CD4-positive, alpha-beta T cell treated with Interleukin-17A for 1 hour (primary cell): ENCODE results near the gene DGKE.
A peak's percentile ranks its signal among the peaks of the same experiment; 100 is the strongest.

Source experiments
- DNase-seq: peaks from one replicate; pipeline ENCODE4 v3.0.0-alpha.2; 2020

DGKE gene

DNA sequence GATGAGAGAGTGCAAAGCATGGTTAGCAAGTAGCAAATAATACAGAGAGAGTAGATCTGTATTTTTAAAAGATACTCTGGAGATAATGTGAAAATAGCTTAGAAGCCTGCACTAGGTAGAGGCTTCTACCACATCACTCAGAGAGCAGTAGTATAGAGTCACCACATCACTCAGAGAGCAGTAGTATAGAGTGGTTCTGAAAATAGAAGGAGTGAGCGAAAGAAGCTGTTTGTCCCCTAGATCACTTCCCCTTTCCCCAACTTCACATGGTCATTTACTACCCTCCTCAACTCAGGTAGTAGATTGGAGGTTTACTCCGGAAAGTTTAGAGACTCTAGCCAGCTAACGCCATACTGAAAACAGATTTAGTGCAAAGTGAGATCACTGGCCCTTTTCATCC lies 17.1 kb downstream of the DGKE start:
- DNase-seq, result no peak

DNA sequence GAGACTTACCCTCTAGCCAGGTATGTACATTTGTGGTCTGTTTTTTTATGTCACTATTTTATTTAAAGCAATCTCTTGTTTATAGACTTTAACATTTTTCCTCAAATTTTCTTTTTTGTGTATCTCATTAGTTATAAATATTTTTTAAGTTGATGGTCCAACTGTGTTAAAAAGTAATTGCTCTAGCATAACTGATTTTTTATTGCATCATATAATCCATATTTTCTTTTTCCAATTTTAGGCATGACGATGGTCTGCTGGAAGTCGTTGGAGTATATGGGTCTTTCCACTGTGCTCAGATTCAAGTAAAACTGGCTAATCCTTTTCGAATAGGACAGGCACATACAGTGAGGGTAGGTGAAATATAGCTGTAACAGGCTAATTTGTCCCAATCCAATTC lies 27.9 kb downstream of the DGKE start:
- no peak for DNase-seq

DNA sequence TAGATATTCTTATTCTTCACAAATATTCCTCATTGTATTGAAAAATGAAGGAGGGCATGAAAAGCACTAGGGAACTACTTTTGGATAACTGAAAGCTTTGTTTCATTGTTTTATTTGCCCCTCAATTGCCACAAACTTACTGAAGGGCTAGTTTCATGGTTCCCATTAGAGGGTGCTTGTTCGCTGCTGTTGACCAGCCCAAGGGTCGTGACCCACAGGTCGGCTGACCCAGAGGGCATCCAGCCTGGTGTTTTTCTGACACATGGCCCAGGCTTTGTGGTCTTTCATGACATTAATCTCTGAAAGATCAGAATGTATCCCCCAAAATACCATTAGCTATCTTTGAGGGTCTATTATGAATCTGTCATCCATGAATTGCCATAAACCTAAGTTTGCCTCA lies 30.0 kb downstream of the DGKE start:
- DNase-seq, result no peak

- no peak for DNase-seq
These were observed 32.1 kb downstream of the DGKE start for GRCh38 chr17:56866076-56866475.

- peak; percentile 8 for DNase-seq
These were observed 32.5 kb downstream of the DGKE start for GRCh38 chr17:56866496-56866895.

- no peak for DNase-seq
These were observed 34.0 kb downstream of the DGKE start for GRCh38 chr17:56867948-56868376.

DNA sequence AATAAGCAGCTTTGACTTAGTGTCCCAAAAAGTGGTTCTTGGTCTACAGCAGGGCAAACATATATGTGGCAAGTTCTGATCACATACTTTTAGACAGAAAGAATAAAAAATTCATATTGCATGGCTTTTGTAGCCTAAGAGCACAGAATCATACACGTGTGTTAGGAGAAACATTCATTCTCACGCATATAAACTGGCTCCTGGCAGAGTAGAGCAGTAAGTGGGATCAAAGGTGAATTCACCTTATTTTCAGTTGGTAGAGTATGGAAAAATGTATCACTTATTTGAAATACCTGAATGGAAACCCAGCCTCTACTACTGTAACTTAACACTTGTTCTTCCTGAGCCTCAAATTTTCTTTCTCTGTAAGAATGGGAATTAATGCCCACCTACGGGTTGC lies 34.8 kb downstream of the DGKE start:
- no peak for DNase-seq

DNA sequence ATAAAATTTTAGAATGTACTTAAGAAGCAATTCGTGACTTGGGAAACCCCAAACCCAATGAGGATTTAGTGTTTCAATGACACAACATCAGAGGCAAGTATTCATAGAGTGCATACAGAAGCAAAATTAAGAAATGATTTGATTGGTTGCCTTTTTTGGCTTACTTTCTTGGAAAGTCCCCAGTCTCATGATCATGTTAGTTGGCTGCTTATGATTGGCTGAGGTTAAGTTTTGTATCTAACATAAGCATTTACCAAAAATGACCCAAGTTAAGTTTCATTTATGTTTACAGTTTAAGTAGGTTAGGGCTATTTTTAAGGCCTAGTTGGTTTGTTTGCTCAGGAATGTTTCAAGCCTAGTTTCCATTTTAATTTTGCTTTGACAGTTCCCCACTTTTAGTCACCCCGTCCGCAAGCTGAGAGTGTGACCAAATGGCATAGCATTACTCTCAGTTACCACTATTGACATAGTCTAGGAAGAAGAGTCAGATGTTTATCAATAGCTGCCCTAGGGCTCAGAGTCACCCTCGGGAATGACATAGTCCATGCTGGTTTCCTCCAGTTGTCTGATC lies 36.2 kb downstream of the DGKE start:
- no peak for DNase-seq

DNA sequence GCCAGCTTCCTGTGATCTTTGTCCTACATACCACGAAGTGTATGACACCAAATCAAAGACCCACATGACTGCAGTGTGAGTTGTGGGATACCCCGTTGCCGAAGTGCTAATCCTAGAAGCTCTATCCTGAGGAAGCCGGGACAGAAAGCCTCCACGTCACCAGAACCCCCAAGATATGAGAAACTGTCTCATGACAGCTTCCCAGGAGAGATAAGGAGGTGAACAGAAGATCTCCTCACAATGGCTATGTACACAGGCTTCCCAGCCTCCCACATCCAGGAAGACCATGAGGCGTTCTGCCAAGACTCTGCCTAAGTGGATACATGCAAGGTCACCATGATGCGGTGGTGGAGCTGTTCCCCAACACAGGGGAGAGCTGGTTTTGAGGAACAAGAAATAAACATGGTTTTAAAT lies 42.8 kb downstream of the DGKE start:
- no peak for DNase-seq

DNA sequence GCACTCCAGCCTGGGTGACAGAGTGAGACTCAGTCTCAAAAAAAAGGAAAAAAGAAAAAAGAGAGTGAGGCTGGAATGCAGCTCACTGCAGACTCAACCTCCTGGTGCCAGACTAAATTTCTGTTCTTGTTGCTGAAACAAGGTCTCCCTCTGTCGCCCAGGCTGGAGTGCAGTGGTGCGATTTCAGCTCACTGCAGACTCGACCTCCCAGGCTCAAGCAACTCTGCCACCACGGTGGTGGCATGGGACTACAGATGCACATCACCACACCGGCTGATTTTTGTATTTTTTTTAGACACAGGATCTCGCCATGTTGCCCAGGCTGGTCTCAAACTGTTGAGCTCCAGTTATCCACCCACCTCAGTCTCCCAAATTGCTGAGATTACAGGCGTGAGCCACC lies 45.3 kb downstream of the DGKE start:
- DNase-seq, result no peak

DNA sequence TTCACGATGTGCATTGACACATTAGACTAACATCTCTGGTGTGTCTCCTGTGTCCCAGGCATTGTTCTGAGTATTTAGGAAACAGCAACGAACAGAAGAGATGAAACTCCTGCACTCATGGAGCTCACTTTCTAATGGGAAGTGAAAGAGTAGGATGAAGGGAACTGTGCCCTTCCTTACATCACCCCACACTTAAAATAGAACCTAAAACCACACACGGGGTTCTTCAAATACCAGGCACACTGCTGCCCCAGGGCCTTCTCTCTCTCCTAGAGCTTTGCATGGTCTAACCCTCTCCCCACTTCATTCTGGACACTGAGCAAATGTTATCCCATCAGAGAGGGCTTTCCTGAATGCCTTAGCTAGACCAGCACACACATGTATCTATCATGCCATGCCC lies 46.2 kb downstream of the DGKE start:
- DNase-seq, result no peak

DNA sequence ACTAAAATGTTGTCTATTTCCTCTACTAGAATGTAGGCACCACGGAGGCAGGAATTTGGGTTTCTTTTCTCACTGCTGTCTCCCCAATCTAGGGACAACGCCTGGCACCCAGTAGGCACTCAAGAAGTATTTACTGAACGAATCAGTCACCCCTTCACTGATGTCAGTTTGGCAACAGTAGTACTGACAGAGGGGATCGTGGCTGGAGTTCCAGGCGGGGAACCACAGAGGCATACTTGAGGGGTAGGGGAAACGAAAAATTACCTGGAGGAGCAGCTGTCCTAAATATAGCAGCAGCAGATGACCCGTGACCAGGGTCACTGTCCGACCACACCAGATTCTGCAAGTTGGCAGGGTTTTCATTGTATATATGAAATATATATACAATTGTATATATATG lies 46.6 kb downstream of the DGKE start:
- DNase-seq, result no peak

GRCh38 chr17:56881685-56882295 lies 47.8 kb downstream of the DGKE start:
- no peak for DNase-seq

GRCh38 chr17:56883616-56884015 lies 49.7 kb downstream of the DGKE start:
- no peak for DNase-seq

GRCh38 chr17:56884483-56885311 lies 50.7 kb downstream of the DGKE start:
- no peak for DNase-seq

- DNase-seq, result no peak
These were observed 51.3 kb downstream of the DGKE start for GRCh38 chr17:56885312-56885657.

GRCh38 chr17:56886288-56886731 lies 52.4 kb downstream of the DGKE start:
- DNase-seq, result no peak

- no peak for DNase-seq
These were observed 53.2 kb downstream of the DGKE start for GRCh38 chr17:56887105-56887504.

DNA sequence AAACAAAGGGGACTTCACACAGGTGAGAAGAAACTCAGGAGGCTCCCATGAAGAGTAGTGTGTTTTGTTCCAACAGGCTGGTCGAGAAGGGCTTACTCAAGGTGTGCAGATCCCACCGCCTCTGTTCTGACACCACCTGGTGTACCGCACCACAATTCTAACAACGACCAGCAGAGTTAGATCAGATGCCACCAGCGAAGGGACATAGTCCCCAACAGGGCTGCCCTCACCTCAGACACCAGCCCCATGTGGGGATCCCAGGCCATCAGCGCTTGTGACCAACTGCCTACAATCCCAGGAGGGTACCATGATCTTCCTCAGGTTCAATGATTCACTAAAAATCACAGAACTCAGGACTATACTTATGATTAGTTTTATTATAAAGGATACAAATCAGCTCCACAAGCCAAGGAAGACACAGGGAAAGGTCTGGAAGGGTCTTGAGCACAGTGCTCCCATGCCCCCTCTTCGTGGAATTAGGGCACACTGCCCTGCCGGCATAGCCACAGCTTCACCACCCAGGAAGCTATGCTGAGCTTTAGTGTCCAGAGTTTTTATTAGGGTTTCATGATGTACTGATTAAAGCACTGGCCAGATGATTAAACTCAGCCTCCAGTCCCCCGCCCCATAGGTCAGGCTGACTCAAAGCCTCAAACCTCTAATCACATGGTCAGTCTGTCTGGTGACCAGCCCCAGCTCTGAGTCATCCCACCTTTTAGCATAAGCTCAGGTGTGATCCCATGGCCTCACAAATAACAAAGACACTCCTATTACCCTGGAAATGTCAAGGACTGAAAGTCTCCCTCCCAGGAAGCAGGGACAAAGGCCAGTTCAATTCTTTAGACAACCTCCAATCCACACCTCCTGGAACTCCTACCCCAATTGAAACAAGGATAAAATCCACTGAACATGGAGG lies 53.9 kb downstream of the DGKE start:
- no peak for DNase-seq

DNA sequence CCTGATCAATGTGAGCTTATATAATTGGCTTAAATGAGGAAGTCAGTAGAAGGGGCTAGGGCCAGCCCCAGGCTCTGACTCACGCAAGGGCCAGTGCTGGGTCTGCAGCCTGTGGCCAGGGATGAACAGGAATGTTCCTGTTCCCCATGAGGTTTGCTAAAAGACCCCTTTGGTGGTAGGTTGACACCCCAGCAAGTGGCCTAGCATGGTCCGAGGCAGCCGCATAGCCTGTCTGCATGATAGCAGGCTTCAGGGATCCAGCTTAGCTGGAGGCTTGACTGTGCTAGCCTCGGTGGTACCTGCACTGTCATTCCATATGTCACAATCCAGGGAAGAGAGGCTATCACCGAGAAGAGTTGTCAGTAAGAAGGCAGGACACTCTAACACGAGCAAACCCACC lies 56.4 kb downstream of the DGKE start:
- no peak for DNase-seq

- no peak for DNase-seq
These were observed 57.1 kb downstream of the DGKE start for GRCh38 chr17:56890906-56891674.

DNA sequence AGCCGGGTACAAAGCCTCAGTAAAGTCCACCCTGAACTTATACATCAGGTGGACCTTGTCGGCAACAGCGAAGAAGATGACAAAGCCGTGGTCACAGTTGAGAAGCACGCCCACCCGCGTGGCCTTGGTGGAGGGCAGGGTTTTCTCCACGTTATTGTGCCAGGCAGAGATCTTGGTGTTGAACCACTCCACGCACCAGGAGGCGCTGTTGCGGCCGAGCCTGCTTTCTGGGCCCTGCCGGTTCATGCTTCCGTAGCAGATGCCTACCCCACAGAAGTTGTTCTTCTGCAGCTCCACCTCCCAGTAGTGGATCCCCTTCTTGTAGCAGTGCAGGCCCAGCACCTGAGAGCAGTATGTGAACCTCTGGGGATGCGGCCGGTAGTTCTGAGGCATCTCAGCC lies 57.8 kb downstream of the DGKE start:
- peak; percentile 55 for DNase-seq
